ENCODE data around the gene DGKI.

- no peak for TF ChIP-seq CTCF (IDR thresholded peaks at IDR 0.05)
- no peak for TF ChIP-seq POLR2A (IDR thresholded peaks at IDR 0.05)
Measured at GRCh38 chr7:137728426-137728825, 118.3 kb downstream of the DGKI start.

Data from thyroid gland (tissue), 4 donors.